GM12878 (cell line): Measurements from ENCODE around the gene ALG2. TPM values are rescaled to one million over a fixed set of nuclear protein-coding genes. Genes with fewer than 3 reads are reported as not detected.
A peak's percentile ranks its signal among the peaks of the same experiment; 100 is the strongest.

Source experiments
- ATF3 ChIP-seq: IDR thresholded peaks from 2 replicates; pipeline ENCODE4 v1.6.1; 2011; ENCODE audit warnings: low read depth, mild to moderate bottlenecking, low read length, moderate library complexity, borderline replicate concordance; ENCODE audit errors: extremely low read depth
- CBX5 ChIP-seq: sonication (generic); IDR thresholded peaks from 2 replicates; pipeline ENCODE4 v1.6.1; 2016; ENCODE audit warnings: low read depth, moderate library complexity, mild to moderate bottlenecking, inconsistent platforms
- E2F8 ChIP-seq: fragments of 450-650 bp; IDR thresholded peaks from 2 replicates; pipeline ENCODE4 v1.6.1; 2018; ENCODE audit warnings: mild to moderate bottlenecking, low read depth, moderate library complexity; ENCODE audit not compliant: partially characterized antibody
- ELK1 ChIP-seq: IDR thresholded peaks from 2 replicates; pipeline ENCODE4 v1.6.1; 2012; ENCODE audit warnings: low read depth, low read length, improper control_type of control experiment
- ESRRA ChIP-seq: IDR thresholded peaks from 2 replicates; pipeline ENCODE4 v1.6.1; 2012; ENCODE audit warnings: mild to moderate bottlenecking, low read length, improper control_type of control experiment
- GABPA ChIP-seq: IDR thresholded peaks from 2 replicates; pipeline ENCODE4 v1.6.1; 2014; ENCODE audit warnings: antibody characterized with exemption, low read depth, mild to moderate bottlenecking, inconsistent platforms
- GATAD2B ChIP-seq: fragments of 450-650 bp; conservative IDR thresholded peaks from 2 replicates; pipeline ENCODE4 v1.6.1; 2017; ENCODE audit warnings: low read depth, mild to moderate bottlenecking, moderate library complexity
- HCFC1 ChIP-seq: fragments of 150-350 bp; IDR thresholded peaks from 2 replicates; pipeline ENCODE4 v1.6.1; 2014; ENCODE audit warnings: low read length
- HDGF ChIP-seq: fragments of 450-650 bp; IDR thresholded peaks from 2 replicates; pipeline ENCODE4 v1.6.1; 2016; ENCODE audit warnings: antibody characterized with exemption
- IKZF1 ChIP-seq: fragments of 450-650 bp; conservative IDR thresholded peaks from 2 replicates; pipeline ENCODE4 v1.6.1; 2017; ENCODE audit warnings: antibody characterized with exemption, mild to moderate bottlenecking
- IKZF2 ChIP-seq, 2 experiments: fragments of 450-650 bp; IDR thresholded peaks; 2 replicates each; pipeline ENCODE4 v1.6.1; 2017; ENCODE audit warnings: mild to moderate bottlenecking in 2 of 2, moderate library complexity in 2 of 2
- KLF5 ChIP-seq: fragments of 450-650 bp; IDR thresholded peaks from 2 replicates; pipeline ENCODE4 v1.6.1; 2014; ENCODE audit warnings: mild to moderate bottlenecking; ENCODE audit not compliant: partially characterized antibody
- NFXL1 ChIP-seq: fragments of 450-650 bp; IDR thresholded peaks from 2 replicates; pipeline ENCODE4 v1.6.1; 2017; ENCODE audit warnings: antibody characterized with exemption, mild to moderate bottlenecking, borderline replicate concordance
- NFYB ChIP-seq: IDR thresholded peaks from 2 replicates; pipeline ENCODE4 v1.6.1; 2011; ENCODE audit warnings: low read depth, mild to moderate bottlenecking, low read length, improper control_type of control experiment, moderate library complexity; ENCODE audit not compliant: insufficient read depth
- PAX8 ChIP-seq: fragments of 450-650 bp; IDR thresholded peaks from 2 replicates; pipeline ENCODE4 v1.6.1; 2017; ENCODE audit warnings: mild to moderate bottlenecking, moderate library complexity
- PBX3 ChIP-seq: IDR thresholded peaks from 2 replicates; pipeline ENCODE4 v1.6.1; 2011; ENCODE audit warnings: mild to moderate bottlenecking, low read depth, low read length, moderate library complexity; ENCODE audit not compliant: insufficient replicate concordance
- RAD51 ChIP-seq: fragments of 450-650 bp; IDR thresholded peaks from 2 replicates; pipeline ENCODE4 v1.6.1; 2016; ENCODE audit warnings: moderate library complexity, mild to moderate bottlenecking, inconsistent platforms
- RCOR1 ChIP-seq: conservative IDR thresholded peaks from 2 replicates; pipeline ENCODE4 v1.6.1; 2012; ENCODE audit warnings: low read depth, low read length, improper control_type of control experiment
- RFX5 ChIP-seq: IDR thresholded peaks from 2 replicates; pipeline ENCODE4 v1.6.1; 2011; ENCODE audit warnings: low read depth, low read length, improper control_type of control experiment
- SPI1 ChIP-seq: IDR thresholded peaks from 2 replicates; pipeline ENCODE4 v1.6.1; 2011; ENCODE audit warnings: low read depth, mild to moderate bottlenecking, low read length, moderate library complexity, borderline replicate concordance; ENCODE audit not compliant: insufficient read depth
- TCF7 ChIP-seq: IDR thresholded peaks from 2 replicates; pipeline ENCODE4 v1.6.1; 2014; ENCODE audit warnings: antibody characterized with exemption, borderline replicate concordance
- ZBTB4 ChIP-seq: fragments of 450-650 bp; formaldehyde crosslinking; IDR thresholded peaks from 2 replicates; pipeline ENCODE4 v1.4.0; 2022; ENCODE audit warnings: mild to moderate bottlenecking, moderate library complexity
- polyA plus RNA-seq, 11 experiments: library from polyadenylated mRNA; depleted of rRNA in 4 of 11; unstranded in 6 of 11; stranded (reverse) in 5 of 11; fragments of >200 nt; fragmentation: Nextera tagmentation in 4 of 11; fragmentation: Illumina TruSeq in 1 of 11; extraction: Ambion mirVana in 4 of 11; extraction: Trizol in 1 of 11; gene quantifications; 1 replicate in 1 of 11; 2 replicates in 10 of 11; pipeline versions ENCODE4 v1.2.1 to v1.2.3, GENCODE V29; 2011 to 2016; ENCODE audit warnings: inconsistent platforms in 2 of 11, missing spikeins in 2 of 11, low read depth in 1 of 11
- total RNA-seq, 4 experiments: library from RNA; depleted of rRNA in 3 of 4; stranded (reverse); fragments of >200 nt in 3 of 4; fragmentation: Illumina TruSeq in 1 of 4; extraction: Trizol in 1 of 4; gene quantifications; 2 replicates each; pipeline versions ENCODE4 v1.2.1 to v1.2.3, GENCODE V29; 2013 to 2021

ALG2 gene
- total and polyA plus RNA-seq, 10 of the 15 experiments (the other 5 are each of a cell fraction or from before 2014, with no cell fraction given), result 8.8 to 52.5 (median 38.6) TPM

GRCh38 chr9:99253772-99254431, 32.2 kb upstream of the ALG2 start (continued):
- TF ChIP-seq PBX3 (no peak), HCFC1 (peak; percentile 18), IKZF1 (peak; percentile 99), NFYB (peak; percentile 34; the same call in 1 of the 2 replicates), ESRRA (no peak), ZBTB4 (CRISPR knock-in tag) (no peak), GABPA (0 out of 2 replicates have a peak, but pooled peaks have one; percentile 45), ELK1 (no peak), NFXL1 (no peak), E2F8 (peak; percentile 14), RCOR1 (no peak), TCF7 (peak; percentile 31; the same call in 1 of the 2 replicates), GATAD2B (peak; percentile 86), SPI1 (no peak), ATF3 (no peak), RAD51 (no peak), CBX5 (peak; percentile 68; the same call in 1 of the 2 replicates), KLF5 (peak; percentile 82), PAX8 (no peak), RFX5 (no peak), IKZF2 (IDR thresholded peaks at IDR 0.05) (peak; percentile 98), HDGF (no peak; the same call in none of the 2 replicates)
